ENCODE measurements around the gene FYTTD1.
"Not testable (repeated sequence)": the region's sequence is repeated elsewhere in the genome, so short reads cannot be mapped to it uniquely, and the experiment has no call there.

The FYTTD1 gene

DNA sequence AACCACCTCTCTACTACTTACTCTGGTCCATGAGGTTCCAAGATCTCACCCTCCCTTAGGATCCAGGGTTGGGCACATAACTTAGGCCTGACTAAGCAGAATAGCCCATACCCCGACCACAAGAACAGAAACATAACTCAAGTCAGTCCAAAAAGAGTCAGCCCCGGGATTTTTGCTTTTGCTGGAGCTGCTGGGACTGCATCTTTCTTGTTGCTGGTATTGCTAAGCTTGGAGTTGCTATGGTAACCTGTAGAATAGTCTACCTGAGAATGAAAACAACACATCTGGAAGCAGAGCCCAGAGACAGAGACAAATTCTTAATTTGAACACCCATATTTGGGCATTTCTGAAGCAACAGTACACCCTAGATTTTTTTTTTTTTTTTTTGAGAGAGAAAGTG is 19.5 kb upstream of the FYTTD1 start:
- H3K4me3 ChIP-seq (ENCODE audit: low read depth, low read length), result no peak overlapping the region
- DNase-seq (ENCODE audit: low read depth), result peak; percentile 78
- in situ Hi-C loops (cut with HindIII; ENCODE audit: low sequenced_read_pairs), result no loop called here
- TF ChIP-seq, protein P1, sequence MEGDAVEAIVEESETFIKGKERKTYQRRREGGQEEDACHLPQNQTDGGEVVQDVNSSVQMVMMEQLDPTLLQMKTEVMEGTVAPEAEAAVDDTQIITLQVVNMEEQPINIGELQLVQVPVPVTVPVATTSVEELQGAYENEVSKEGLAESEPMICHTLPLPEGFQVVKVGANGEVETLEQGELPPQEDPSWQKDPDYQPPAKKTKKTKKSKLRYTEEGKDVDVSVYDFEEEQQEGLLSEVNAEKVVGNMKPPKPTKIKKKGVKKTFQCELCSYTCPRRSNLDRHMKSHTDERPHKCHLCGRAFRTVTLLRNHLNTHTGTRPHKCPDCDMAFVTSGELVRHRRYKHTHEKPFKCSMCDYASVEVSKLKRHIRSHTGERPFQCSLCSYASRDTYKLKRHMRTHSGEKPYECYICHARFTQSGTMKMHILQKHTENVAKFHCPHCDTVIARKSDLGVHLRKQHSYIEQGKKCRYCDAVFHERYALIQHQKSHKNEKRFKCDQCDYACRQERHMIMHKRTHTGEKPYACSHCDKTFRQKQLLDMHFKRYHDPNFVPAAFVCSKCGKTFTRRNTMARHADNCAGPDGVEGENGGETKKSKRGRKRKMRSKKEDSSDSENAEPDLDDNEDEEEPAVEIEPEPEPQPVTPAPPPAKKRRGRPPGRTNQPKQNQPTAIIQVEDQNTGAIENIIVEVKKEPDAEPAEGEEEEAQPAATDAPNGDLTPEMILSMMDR (IDR thresholded peaks at IDR 0.05; ENCODE audit: low read depth, low read length, missing control alignments), result no peak

DNA sequence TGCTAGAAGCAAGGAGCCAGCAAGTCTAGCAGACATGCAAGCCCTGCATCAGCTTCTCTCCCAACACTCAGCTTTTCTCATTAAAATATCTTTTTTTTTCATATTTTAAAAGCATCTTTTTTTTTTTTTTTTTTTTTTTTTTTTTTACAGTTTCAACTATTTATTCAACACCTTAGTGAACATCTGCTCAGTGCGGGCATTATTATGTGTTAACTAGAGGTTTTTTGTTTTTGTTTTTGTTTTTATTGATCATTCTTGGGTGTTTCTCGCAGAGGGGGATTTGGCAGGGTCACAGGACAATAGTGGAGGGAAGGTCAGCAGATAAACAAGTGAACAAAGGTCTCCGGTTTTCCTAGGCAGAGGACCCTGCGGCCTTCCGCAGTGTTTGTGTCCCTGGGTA is 18.9 kb upstream of the FYTTD1 start:
- in situ Hi-C loops (cut with HindIII; ENCODE audit: low sequenced_read_pairs); H3K4me3 ChIP-seq (ENCODE audit: low read depth, low read length); DNase-seq (ENCODE audit: low read depth): not testable (repeated sequence)

DNA sequence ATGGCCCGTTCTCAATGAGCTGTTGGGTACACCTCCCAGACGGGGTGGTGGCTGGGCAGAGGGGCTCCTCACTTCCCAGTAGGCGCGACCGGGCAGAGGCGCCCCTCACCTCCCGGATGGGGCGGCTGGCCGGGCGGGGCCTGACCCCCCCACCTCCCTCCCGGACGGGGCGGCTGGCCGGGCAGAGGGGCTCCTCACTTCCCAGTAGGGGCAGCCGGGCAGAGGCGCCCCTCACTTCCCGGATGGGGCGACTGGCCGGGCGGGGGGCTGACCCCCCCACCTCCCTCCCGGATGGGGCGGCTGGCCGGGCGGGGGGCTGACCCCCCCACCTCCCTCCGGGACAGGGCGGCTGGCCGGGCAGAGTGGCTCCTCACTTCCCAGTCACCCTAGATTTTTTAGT is 18.2 kb upstream of the FYTTD1 start:
- in situ Hi-C loops (cut with HindIII; ENCODE audit: low sequenced_read_pairs); DNase-seq (ENCODE audit: low read depth); H3K4me3 ChIP-seq (ENCODE audit: low read depth, low read length): not testable (repeated sequence)

DNA sequence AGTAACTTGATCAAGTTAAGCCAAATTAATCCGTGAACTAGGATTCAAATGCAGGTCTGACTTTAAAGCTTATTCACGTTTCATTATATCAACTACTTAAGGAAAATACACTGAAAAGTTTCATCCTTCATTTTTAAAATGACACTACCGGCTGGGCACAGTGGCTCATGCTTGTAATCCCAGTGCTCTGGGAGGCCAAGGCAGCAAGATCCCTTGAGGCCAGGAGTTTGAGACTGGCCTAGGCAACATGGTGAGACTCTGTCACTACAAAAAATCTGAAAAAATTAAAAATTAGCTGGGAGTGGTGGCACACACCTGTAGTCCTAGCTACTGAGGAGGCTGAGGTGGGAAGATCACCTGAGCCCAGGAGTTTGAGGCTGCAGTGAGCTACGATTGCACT is 16.6 kb upstream of the FYTTD1 start:
- no peak for DNase-seq (ENCODE audit: low read depth)
- TF ChIP-seq, protein P1 (IDR thresholded peaks at IDR 0.05; ENCODE audit: low read depth, low read length, missing control alignments), result no peak
- in situ Hi-C loops (cut with HindIII; ENCODE audit: low sequenced_read_pairs), result no loop called here
- H3K4me3 ChIP-seq (ENCODE audit: low read depth, low read length), result no peak overlapping the region

DNA sequence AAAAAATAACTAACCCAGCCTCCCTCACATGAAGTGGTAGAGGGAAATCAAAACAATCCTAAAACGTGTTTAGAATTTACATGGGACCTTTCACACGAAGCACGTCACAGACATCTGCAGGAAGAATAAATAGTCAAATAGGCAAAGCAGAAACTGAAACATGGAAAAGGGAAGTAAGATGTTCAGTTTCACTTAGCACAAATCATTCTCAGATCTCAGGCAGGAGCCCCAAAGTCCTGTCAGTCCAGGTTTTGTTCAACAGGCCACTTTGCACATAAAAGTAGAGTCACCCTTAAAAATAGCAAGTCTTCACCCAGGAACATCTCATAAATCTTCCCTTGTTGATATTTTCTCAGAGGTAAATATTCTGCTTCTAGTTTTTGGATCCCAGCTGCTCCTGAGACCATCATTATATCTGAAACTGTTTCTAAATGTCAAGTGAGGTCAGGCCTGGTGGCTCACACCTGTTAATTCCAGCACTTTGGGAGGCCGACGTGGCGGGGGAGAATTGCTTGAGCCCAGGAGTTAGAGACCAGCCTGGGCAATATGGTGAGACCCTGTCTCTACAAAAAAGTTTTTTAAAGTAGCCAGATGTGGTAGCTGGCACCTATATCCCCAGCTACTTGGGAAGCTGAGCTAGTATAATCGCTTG is 14.9 kb upstream of the FYTTD1 start:
- TF ChIP-seq, protein P1 (IDR thresholded peaks at IDR 0.05; ENCODE audit: low read depth, low read length, missing control alignments), result no peak
- no peak for DNase-seq (ENCODE audit: low read depth)
- in situ Hi-C loops (cut with HindIII; ENCODE audit: low sequenced_read_pairs), result no loop called here
- no peak overlapping the region for H3K4me3 ChIP-seq (ENCODE audit: low read depth, low read length)

DNA sequence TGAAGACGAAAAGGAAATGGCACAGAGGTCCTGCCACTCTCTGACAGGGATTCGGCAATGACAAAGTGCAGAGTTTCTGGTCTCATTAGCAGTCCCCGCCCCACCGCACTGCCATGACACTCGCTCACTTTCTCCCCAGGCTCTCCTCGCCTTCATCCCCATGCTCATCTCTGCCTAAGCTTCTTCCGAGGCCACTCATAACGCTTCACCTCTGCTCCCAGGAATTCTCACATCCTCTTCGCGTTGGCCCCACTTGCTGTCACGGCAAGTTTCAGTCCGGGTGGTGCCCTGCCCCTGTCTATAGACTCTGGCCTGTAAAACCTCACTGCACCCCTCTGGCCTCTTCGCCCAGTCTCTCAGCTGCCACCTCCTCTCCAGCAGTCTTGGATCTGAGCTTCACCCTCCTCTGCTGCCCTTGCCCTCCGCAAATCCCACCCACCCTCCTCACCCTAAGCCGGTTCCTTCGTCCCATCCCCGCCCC is 13.6 kb upstream of the FYTTD1 start:
- DNase-seq (ENCODE audit: low read depth), result no peak
- TF ChIP-seq, protein P1 (IDR thresholded peaks at IDR 0.05; ENCODE audit: low read depth, low read length, missing control alignments), result no peak
- H3K4me3 ChIP-seq (ENCODE audit: low read depth, low read length), result peak overlapping the region; percentile 85
- in situ Hi-C loops (cut with HindIII; ENCODE audit: low sequenced_read_pairs), result no loop called here

DNA sequence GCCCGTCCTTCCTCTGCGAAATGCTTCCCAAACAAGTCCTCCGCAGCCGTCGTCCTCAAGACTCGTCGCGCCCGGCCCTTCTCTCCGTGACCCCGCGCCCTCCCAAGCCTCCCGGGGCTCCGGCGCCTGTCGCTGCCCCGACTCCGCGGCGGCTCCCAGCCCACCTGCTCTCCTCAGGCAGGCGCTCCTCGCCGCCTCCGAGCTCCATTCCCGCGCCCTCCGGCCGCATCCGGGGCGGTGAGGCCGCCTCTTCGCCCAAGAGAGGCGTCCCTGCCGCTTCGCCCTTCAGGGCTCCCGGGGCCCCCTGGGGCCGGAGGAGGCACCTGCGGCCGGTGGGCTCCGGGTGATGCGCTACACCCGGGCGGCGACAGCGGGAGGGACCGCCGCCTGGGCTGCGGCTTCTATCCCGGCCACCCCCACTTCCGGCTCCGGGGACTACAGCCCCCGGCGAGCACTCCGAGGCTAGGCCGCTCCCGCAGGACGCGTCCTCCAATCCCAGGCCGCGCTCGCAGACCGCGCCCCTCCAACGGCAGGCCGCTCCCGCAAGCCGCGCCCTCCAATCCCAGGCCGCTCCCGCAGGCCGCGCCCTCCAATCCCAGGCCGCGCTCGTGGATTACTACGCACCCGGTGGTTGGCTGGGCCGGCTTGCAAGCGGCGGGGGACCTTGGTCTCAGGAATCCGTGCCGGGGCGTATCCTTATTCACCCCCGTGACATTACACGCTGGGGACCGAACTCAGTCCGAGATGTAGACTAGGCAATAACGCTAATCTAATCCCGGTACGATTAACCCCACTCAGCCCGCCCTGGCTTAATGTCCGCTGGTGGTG is 13.0 kb upstream of the FYTTD1 start, which contains the start of gene RUBCN:
RUBCN (minus strand) TSS at position 414 of the 828 bp plus-strand sequence; CDS start at position 229, 185 bp downstream.
- peak; percentile 83 for DNase-seq (ENCODE audit: low read depth)
- in situ Hi-C loops (cut with HindIII; ENCODE audit: low sequenced_read_pairs), result no loop called here
- TF ChIP-seq, protein P1 (IDR thresholded peaks at IDR 0.05; ENCODE audit: low read depth, low read length, missing control alignments), result no peak

More for the DNA sequence above, 13.0 kb upstream of the FYTTD1 start, which contains the start of gene RUBCN:
- peak within 1 kb of the TSS; percentile 85 for H3K4me3 ChIP-seq (ENCODE audit: low read depth, low read length)
